SU-DHL-6 (cell line): ENCODE measurements around the gene EMX1.

ENCODE experiments used
- H2AFZ ChIP-seq: fragments of 200-600 bp; sonication (generic); 2 replicates; pipeline ENCODE4 v1.6.1; 2014; ENCODE audit warnings: low read depth, mild to moderate bottlenecking, moderate library complexity, mixed read lengths, antibody characterized with exemption, low read length; ENCODE audit not compliant: severe bottlenecking
- H3F3A ChIP-seq: fragments of 200-600 bp; shearing (Covaris generic); 2 replicates; pipeline ENCODE4 v1.6.0; 2016; ENCODE audit warnings: antibody characterized with exemption, mild to moderate bottlenecking; ENCODE audit not compliant: insufficient read depth
- H3K27ac ChIP-seq: fragments of 200-600 bp; sonication (generic); 2 replicates; pipeline ENCODE4 v1.5.1; 2016; ENCODE audit warnings: low read depth, mild to moderate bottlenecking, low read length, moderate library complexity, mixed read lengths
- H3K27me3 ChIP-seq: fragments of 200-600 bp; sonication (generic), shearing (Covaris generic); 2 replicates; pipeline ENCODE4 v1.6.0; 2014; ENCODE audit warnings: mild to moderate bottlenecking, low read length
- H3K36me3 ChIP-seq: fragments of 200-600 bp; sonication (generic); 2 replicates; pipeline ENCODE4 v1.6.1; 2014; ENCODE audit warnings: mild to moderate bottlenecking, low read length, mixed read lengths
- H3K4me2 ChIP-seq: fragments of 300-600, 200-600 bp; shearing (Covaris generic), sonication (generic); 2 replicates; pipeline ENCODE4 v1.6.0; 2014; ENCODE audit warnings: low read length, low read depth, mild to moderate bottlenecking; ENCODE audit not compliant: poor library complexity, severe bottlenecking
- H3K4me3 ChIP-seq: fragments of 200-600 bp; sonication (generic); 2 replicates; pipeline ENCODE4 v1.5.1; 2014; ENCODE audit warnings: antibody characterized with exemption, low read length, mild to moderate bottlenecking, mixed read lengths; ENCODE audit not compliant: insufficient read depth, poor library complexity, severe bottlenecking
- H3K79me2 ChIP-seq: fragments of 200-600 bp; sonication (generic); 2 replicates; pipeline ENCODE4 v1.6.1; 2014; ENCODE audit warnings: mild to moderate bottlenecking, low read length, moderate library complexity; ENCODE audit not compliant: insufficient read depth
- H3K9ac ChIP-seq: fragments of 200-600 bp; sonication (generic); 2 replicates; pipeline ENCODE4 v1.7.0; 2014; ENCODE audit warnings: mild to moderate bottlenecking, low read length
- H3K9me2 ChIP-seq: fragments of 200-600 bp; sonication (generic); replicated peaks from 2 replicates; pipeline ENCODE4 v1.6.1; 2014; ENCODE audit warnings: low read length; ENCODE audit not compliant: insufficient read depth
- H3K9me3 ChIP-seq: fragments of 200-600 bp; sonication (generic); 2 replicates; pipeline ENCODE4 v1.6.1; 2014; ENCODE audit warnings: low read length, mixed read lengths; ENCODE audit not compliant: insufficient read depth
- H4K20me1 ChIP-seq: fragments of 200-600 bp; sonication (generic); 2 replicates; pipeline ENCODE4 v1.6.1; 2014; ENCODE audit warnings: low read depth, mild to moderate bottlenecking, antibody characterized with exemption, low read length, moderate library complexity, mixed read lengths
- CTCF ChIP-seq: fragments of 200-600 bp; sonication (generic); IDR thresholded peaks from one replicate; pipeline ENCODE4 v1.5.1; 2017; ENCODE audit warnings: antibody characterized with exemption, mild to moderate bottlenecking, low read length, moderate library complexity; ENCODE audit not compliant: insufficient read depth, poor library complexity, severe bottlenecking
- EZH2phosphoT487 ChIP-seq: fragments of 200-600 bp; sonication (generic), shearing (Covaris generic); conservative IDR thresholded peaks from 2 replicates; pipeline ENCODE4 v1.6.1; 2018; ENCODE audit warnings: mild to moderate bottlenecking, antibody characterized with exemption, low read length, moderate library complexity, mixed read lengths

Gene EMX1

GRCh38 chr2:72894514-72894913 lies 22.8 kb upstream of the EMX1 start:
- H3K79me2 ChIP-seq: no peaks in the 10 kb centered on the region
- no peak overlapping the region for H3K4me2 ChIP-seq
- no peak overlapping the region for H3K4me3 ChIP-seq
- no peaks in the 10 kb centered on the region for H3K27me3 ChIP-seq
- no peaks in the 10 kb centered on the region for H3K36me3 ChIP-seq
- H3K9me2 ChIP-seq: no peaks in the 10 kb centered on the region
- no peak overlapping the region for H3K9ac ChIP-seq
- H3K9me3 ChIP-seq: no peaks in the 10 kb centered on the region
- H3F3A ChIP-seq: no peaks in the 10 kb centered on the region
- H4K20me1 ChIP-seq: no peaks in the 10 kb centered on the region
- H3K27ac ChIP-seq: no peak overlapping the region
- TF ChIP-seq EZH2phosphoT487: no peak
- no peak overlapping the region for H2AFZ ChIP-seq

- H3K36me3 ChIP-seq: no peaks in the 10 kb centered on the region
- H3K79me2 ChIP-seq: no peaks in the 10 kb centered on the region
- no peak overlapping the region for H2AFZ ChIP-seq
- H3K27me3 ChIP-seq: no peaks in the 10 kb centered on the region
- no peaks in the 10 kb centered on the region for H3K9me3 ChIP-seq
- H3K4me3 ChIP-seq: no peak overlapping the region
- H3K4me2 ChIP-seq: no peak overlapping the region
- no peaks in the 10 kb centered on the region for H3F3A ChIP-seq
- H3K27ac ChIP-seq: no peak overlapping the region
- H3K9me2 ChIP-seq: no peaks in the 10 kb centered on the region
- no peaks in the 10 kb centered on the region for H4K20me1 ChIP-seq
- no peak overlapping the region for H3K9ac ChIP-seq
- TF ChIP-seq CTCF: no peak
- no peak for TF ChIP-seq EZH2phosphoT487
Observed at GRCh38 chr2:72895154-72895553, 22.2 kb upstream of the EMX1 start.

GRCh38 chr2:72895759-72896281 lies 21.5 kb upstream of the EMX1 start:
- H3K9me3 ChIP-seq: no peaks in the 10 kb centered on the region
- H3K9ac ChIP-seq: no peak overlapping the region
- no peak overlapping the region for H3K4me3 ChIP-seq
- no peak overlapping the region for H3K4me2 ChIP-seq
- no peaks in the 10 kb centered on the region for H4K20me1 ChIP-seq
- no peak overlapping the region for H2AFZ ChIP-seq
- no peak overlapping the region for H3K27ac ChIP-seq
- H3K36me3 ChIP-seq: no peaks in the 10 kb centered on the region
- TF ChIP-seq CTCF (no peak), EZH2phosphoT487 (no peak)
- H3F3A ChIP-seq: no peaks in the 10 kb centered on the region
- no peaks in the 10 kb centered on the region for H3K27me3 ChIP-seq
- H3K79me2 ChIP-seq: no peaks in the 10 kb centered on the region
- H3K9me2 ChIP-seq: no peaks in the 10 kb centered on the region

GRCh38 chr2:72896446-72896845 lies 20.9 kb upstream of the EMX1 start:
- H3F3A ChIP-seq: no peaks in the 10 kb centered on the region
- H3K9ac ChIP-seq: no peak overlapping the region
- H3K9me3 ChIP-seq: no peaks in the 10 kb centered on the region
- H2AFZ ChIP-seq: no peak overlapping the region
- no peaks in the 10 kb centered on the region for H3K79me2 ChIP-seq
- H3K36me3 ChIP-seq: no peaks in the 10 kb centered on the region
- H3K27me3 ChIP-seq: no peaks in the 10 kb centered on the region
- H3K4me3 ChIP-seq: no peak overlapping the region
- H3K4me2 ChIP-seq: no peak overlapping the region
- TF ChIP-seq CTCF (no peak), EZH2phosphoT487 (no peak)
- no peaks in the 10 kb centered on the region for H4K20me1 ChIP-seq
- no peaks in the 10 kb centered on the region for H3K9me2 ChIP-seq
- H3K27ac ChIP-seq: no peak overlapping the region
